VCaP (cell line): Measurements from ENCODE around the gene LNX1.

Experiments
- H3K27ac ChIP-seq: fragments of 450-650 bp; 2 replicates; pipeline ENCODE4 v1.5.1; 2017
- CTCF ChIP-seq: fragments of 450-650 bp; conservative IDR thresholded peaks from 2 replicates; pipeline ENCODE4 v1.5.1; 2017; ENCODE audit warnings: mild to moderate bottlenecking, moderate library complexity

The LNX1 gene

GRCh38 chr4:53591372-53591892 lies at the start of gene LNX1:
LNX1 (minus strand) TSS chr4:53591486; CDS start chr4:53574002, 17,484 bp downstream.
- TF ChIP-seq CTCF, result peak; percentile 67
- peak within 1 kb of the TSS; percentile 96 for H3K27ac ChIP-seq

DNA sequence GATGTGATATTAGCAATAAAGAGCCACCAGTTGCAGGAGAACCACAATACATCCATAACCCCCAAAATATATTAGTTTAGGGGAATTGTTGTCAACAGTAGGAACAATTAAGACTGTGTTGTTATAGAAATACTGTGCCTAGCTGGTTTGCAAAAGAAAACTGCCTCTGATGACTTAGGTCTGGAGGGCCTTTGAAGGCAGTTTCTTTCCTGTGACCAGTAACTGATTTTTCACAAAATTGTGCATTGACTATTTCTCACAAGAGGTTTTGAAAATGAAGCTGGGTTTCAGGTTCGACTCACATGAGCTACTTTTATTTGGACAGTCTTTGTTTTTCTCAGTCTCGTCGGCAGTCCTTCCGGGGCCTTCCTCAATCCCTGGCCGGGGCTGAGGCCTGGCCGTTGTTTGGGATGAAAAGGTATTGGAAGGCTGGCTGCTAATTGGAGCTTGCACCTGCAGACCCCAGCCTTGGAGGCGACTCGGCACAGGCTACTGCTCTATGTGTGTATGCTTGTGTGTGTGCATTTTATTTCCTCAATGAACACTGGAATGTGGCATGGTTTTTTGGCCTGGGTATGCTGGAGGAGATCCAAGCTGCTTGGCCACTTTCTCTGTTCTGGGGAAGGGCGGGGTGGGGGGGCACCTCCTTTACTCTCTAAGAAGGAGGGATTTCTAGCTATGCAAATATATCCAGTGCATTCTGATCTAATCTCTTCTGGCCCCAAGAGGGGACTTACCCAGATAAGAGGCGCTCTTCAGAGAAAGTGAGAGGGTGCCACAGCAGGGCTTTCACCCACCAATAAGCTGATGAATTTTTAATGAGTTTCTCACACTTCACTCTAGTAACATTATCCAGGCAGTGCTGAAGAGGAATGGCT lies 49.5 kb upstream of the LNX1 start:
- TF ChIP-seq CTCF, result no peak
- H3K27ac ChIP-seq, result peak overlapping the region; percentile 99

- TF ChIP-seq CTCF, result no peak
- peak overlapping the region; percentile 99; the same call in 1 of the 2 replicates for H3K27ac ChIP-seq
These were observed 47.6 kb upstream of the LNX1 start for GRCh38 chr4:53638919-53639318.

GRCh38 chr4:53637348-53637747 lies 46.1 kb upstream of the LNX1 start:
- no peak for TF ChIP-seq CTCF
- no peak overlapping the region for H3K27ac ChIP-seq

DNA sequence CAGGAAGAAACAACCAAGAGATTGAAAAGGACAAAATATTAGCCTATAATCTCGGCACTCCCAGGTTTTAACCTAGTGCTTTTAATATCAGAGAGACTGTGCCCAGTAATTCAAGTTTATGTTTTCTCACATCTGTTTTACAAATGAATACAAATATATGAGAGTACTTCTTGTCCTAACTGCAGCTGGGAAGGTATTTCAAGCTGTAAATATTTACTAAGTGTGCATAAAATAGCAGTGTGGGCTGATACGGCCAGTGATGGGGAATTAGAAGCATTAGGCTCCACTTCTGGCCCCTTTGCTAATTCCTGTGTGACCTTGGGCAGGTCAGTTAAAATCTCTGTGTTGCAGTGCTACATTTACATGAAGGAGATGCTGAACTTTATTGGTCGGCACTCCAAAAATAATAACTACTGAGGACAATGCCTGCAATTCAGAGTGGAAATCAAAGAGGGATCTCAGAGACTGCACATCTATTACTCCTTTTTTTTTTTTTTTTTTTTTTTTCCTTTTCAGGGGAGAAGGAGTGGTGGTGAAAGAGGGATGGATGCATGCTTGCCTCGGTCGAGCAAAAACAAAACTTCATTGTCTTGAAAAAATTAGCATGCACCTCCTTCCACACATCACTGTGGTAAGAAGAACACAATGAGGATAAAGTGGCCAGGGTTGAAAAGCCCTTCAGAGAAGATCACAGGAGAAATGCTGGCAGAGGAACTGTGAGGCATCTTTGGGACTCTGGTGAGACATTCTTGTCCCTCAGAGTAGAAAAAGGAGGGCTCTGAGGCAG lies 44.6 kb upstream of the LNX1 start:
- no peak for TF ChIP-seq CTCF
- peak overlapping the region; percentile 20 for H3K27ac ChIP-seq

DNA sequence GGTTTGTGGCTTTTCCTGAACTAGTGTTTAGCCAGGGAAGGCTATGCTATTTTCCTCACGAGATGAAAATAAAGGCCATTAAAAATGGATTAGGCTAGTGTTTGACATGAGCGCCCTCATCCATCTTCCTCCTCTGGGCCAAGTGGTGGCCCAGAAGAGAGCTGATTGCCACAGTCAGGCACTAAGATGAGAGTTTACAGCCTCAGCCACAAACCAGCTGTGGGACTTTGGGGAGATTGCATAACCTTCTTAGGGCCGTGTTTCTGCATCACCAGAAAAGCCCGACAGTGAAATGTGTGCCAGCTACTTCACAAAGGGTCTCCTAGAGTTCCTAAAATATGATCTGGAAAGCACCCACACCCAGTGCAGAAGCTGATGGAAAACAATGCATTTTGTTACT lies 42.3 kb upstream of the LNX1 start:
- no peak for TF ChIP-seq CTCF
- no peak overlapping the region for H3K27ac ChIP-seq

- TF ChIP-seq CTCF, result no peak
- no peak overlapping the region for H3K27ac ChIP-seq
These were observed 38.0 kb upstream of the LNX1 start for GRCh38 chr4:53629296-53629695.
